WTC11 (cell line): ENCODE measurements around the gene VSIR. TPM values are rescaled to one million over a fixed set of nuclear protein-coding genes. Genes with fewer than 3 reads are reported as not detected.

Source experiments
- ATAC-seq: fragments of 200-7000 bp; cut with Tn5 transposase; 2 replicates; pipeline ENCODE4 v1.10.0; 2021; ENCODE audit warnings: mild to moderate bottlenecking, moderate library complexity
- CTCF ChIA-PET: fragments of 300-600 bp; sonication (Branson Sonifier 250); formaldehyde crosslinking; loops from one replicate; lab custom pipeline; 2021; ENCODE audit warnings: antibody characterized with exemption; lab: Charles Lee
- POLR2A ChIA-PET: fragments of 350-600 bp; sonication (Branson Sonifier 250); formaldehyde crosslinking; loops from one replicate; lab custom pipeline; 2021; ENCODE audit warnings: antibody characterized with exemption; lab: Charles Lee
- DNase-seq: peaks from one replicate; pipeline ENCODE4 v3.0.0; 2021; ENCODE audit warnings: low spot score
- H3K27ac Mint-ChIP-seq: 2 replicates; pipeline ENCODE4 v1.8.0; 2021; ENCODE audit warnings: mixed read lengths
- H3K27me3 Mint-ChIP-seq: 2 replicates; pipeline ENCODE4 v1.8.0; 2021; ENCODE audit warnings: low read depth, mild to moderate bottlenecking, moderate library complexity, mixed read lengths
- H3K36me3 Mint-ChIP-seq: 2 replicates; pipeline ENCODE4 v1.8.0; 2021; ENCODE audit warnings: mixed read lengths
- H3K4me1 Mint-ChIP-seq: 2 replicates; pipeline ENCODE4 v1.8.0; 2022; ENCODE audit warnings: mixed read lengths
- H3K4me3 Mint-ChIP-seq: 2 replicates; pipeline ENCODE4 v1.8.0; 2021; ENCODE audit warnings: mild to moderate bottlenecking, moderate library complexity, mixed read lengths
- H3K9me3 Mint-ChIP-seq: 2 replicates; pipeline ENCODE4 v1.8.0; 2021; ENCODE audit warnings: mixed read lengths
- ATF1 ChIP-seq: sonication (generic); formaldehyde crosslinking; IDR thresholded peaks from 2 replicates; pipeline ENCODE4 v1.8.1; 2023; ENCODE audit warnings: mild to moderate bottlenecking, moderate library complexity, missing genetic modification reagents
- ATF2 ChIP-seq: sonication (generic); formaldehyde crosslinking; IDR thresholded peaks from 2 replicates; pipeline ENCODE4 v1.8.1; 2022; ENCODE audit warnings: low read depth, missing genetic modification reagents, borderline replicate concordance
- CREB1 ChIP-seq: sonication (generic); formaldehyde crosslinking; IDR thresholded peaks from 2 replicates; pipeline ENCODE4 v1.8.0; 2023; ENCODE audit warnings: mild to moderate bottlenecking, missing genetic modification reagents
- E2F5 ChIP-seq: sonication (generic); formaldehyde crosslinking; IDR thresholded peaks from 2 replicates; pipeline ENCODE4 v1.8.1; 2022; ENCODE audit warnings: mild to moderate bottlenecking, moderate library complexity, missing genetic modification reagents
- ELF4 ChIP-seq: sonication (generic); formaldehyde crosslinking; IDR thresholded peaks from 2 replicates; pipeline ENCODE4 v1.8.1; 2022; ENCODE audit warnings: low read depth, mild to moderate bottlenecking, moderate library complexity, missing genetic modification reagents
- ERG ChIP-seq: fragments of 250-450 bp; sonication (Bioruptor Pico); IDR thresholded peaks from 2 replicates; pipeline ENCODE4 v1.8.0; 2021; ENCODE audit warnings: mild to moderate bottlenecking
- FOXK1 ChIP-seq: sonication (generic); formaldehyde crosslinking; IDR thresholded peaks from 2 replicates; pipeline ENCODE4 v1.8.0; 2022; ENCODE audit warnings: mild to moderate bottlenecking, moderate library complexity, missing genetic modification reagents
- GABPB1 ChIP-seq: sonication (generic); formaldehyde crosslinking; IDR thresholded peaks from 2 replicates; pipeline ENCODE4 v1.8.1; 2023; ENCODE audit warnings: mild to moderate bottlenecking, missing genetic modification reagents
- HMGXB4 ChIP-seq: sonication (generic); formaldehyde crosslinking; IDR thresholded peaks from 2 replicates; pipeline ENCODE4 v1.8.1; 2023; ENCODE audit warnings: mild to moderate bottlenecking, moderate library complexity, missing genetic modification reagents
- KAT7 ChIP-seq: sonication (generic); formaldehyde crosslinking; IDR thresholded peaks from 2 replicates; pipeline ENCODE4 v1.8.1; 2023; ENCODE audit warnings: missing genetic modification reagents, mild to moderate bottlenecking, borderline replicate concordance
- MAX ChIP-seq: sonication (generic); formaldehyde crosslinking; IDR thresholded peaks from 2 replicates; pipeline ENCODE4 v1.8.0; 2022; ENCODE audit warnings: mild to moderate bottlenecking, missing genetic modification reagents
- ZNF121 ChIP-seq: sonication (generic); formaldehyde crosslinking; IDR thresholded peaks from 2 replicates; pipeline ENCODE4 v1.8.0; 2023; ENCODE audit warnings: missing genetic modification reagents
- ZNF396 ChIP-seq: fragments of 250-450 bp; sonication (Bioruptor Pico); IDR thresholded peaks from 2 replicates; pipeline ENCODE4 v1.8.0; 2021; ENCODE audit warnings: mild to moderate bottlenecking, moderate library complexity, borderline replicate concordance
- ZNF416 ChIP-seq: fragments of 250-450 bp; sonication (Bioruptor Pico); IDR thresholded peaks from 2 replicates; pipeline ENCODE4 v1.9.0; 2021; ENCODE audit warnings: mild to moderate bottlenecking, inconsistent platforms
- ZNF423 ChIP-seq: fragments of 250-450 bp; sonication (Bioruptor Pico); IDR thresholded peaks from 2 replicates; pipeline ENCODE4 v2.1.2; 2022; ENCODE audit warnings: mild to moderate bottlenecking, moderate library complexity
- ZNF512 ChIP-seq: sonication (generic); formaldehyde crosslinking; IDR thresholded peaks from 2 replicates; pipeline ENCODE4 v1.8.1; 2022; ENCODE audit warnings: missing genetic modification reagents, borderline replicate concordance
- total RNA-seq: library from RNA; stranded (reverse); gene quantifications from 3 replicates; pipeline ENCODE4 v1.2.3, GENCODE V29; 2021

VSIR gene
- total RNA-seq, 1 experiment from 2014 or later, result 0.74 TPM

GRCh38 chr10:71719464-71720201, 53.7 kb downstream of the VSIR start, which contains the start of gene C10orf105:
Gene C10orf105, minus strand, starts transcription at chr10:71719778. Its CDS starts 3,441 bp downstream, at chr10:71716337.
- H3K9me3 Mint-ChIP-seq, result no peaks in the 10 kb centered on the region
- peak; percentile 56 for DNase-seq
- ChIA-PET POLR2A (no interaction called here), CTCF (interaction anchor here (0.6 to 5.6 kb wide), 9 partner anchors 8 to 401 kb away, joined by 3 to 33 read pairs (median 4); partner anchors contain the start of genes SLC29A3 and VSIR)
- H3K4me3 Mint-ChIP-seq, result no peak within 1 kb of the TSS
- ATAC-seq, result peak; percentile 79
- TF ChIP-seq FOXK1 (0 out of 2 replicates have a peak, but pooled peaks have one; percentile 26), HMGXB4 (CRISPR knock-in tag) (peak; percentile 34; the same call in 1 of the 2 replicates), ZNF423 (CRISPR knock-in tag) (no peak), ZNF396 (CRISPR knock-in tag) (0 out of 2 replicates have a peak, but pooled peaks have one; percentile 59)
- no peaks in the 10 kb centered on the region for H3K36me3 Mint-ChIP-seq
- H3K4me1 Mint-ChIP-seq, result peaks cover 9% of the 10 kb centered on the region
- peaks cover 3% of the 10 kb centered on the region; the same call in 1 of the 2 replicates for H3K27me3 Mint-ChIP-seq
- no peak within 1 kb of the TSS for H3K27ac Mint-ChIP-seq

GRCh38 chr10:71719042-71719441, 54.3 kb downstream of the VSIR start:
- TF ChIP-seq ZNF512 (CRISPR knock-in tag) (no peak), ATF2 (no peak), CREB1 (CRISPR knock-in tag) (no peak), ZNF121 (no peak), ERG (no peak)
- no peak overlapping the region for H3K27ac Mint-ChIP-seq
- H3K27me3 Mint-ChIP-seq, result peaks cover 3% of the 10 kb centered on the region; the same call in 1 of the 2 replicates
- H3K4me1 Mint-ChIP-seq, result peaks cover 10% of the 10 kb centered on the region
- ChIA-PET POLR2A (interaction anchor here (0.7 kb wide), 1 partner anchor 28 kb away, joined by 3 read pairs; no protein-coding TSS in a partner anchor), CTCF (interaction anchor here (1.1 to 5.6 kb wide), 8 partner anchors 8 to 110 kb away, joined by 3 to 33 read pairs (median 5); partner anchors contain the start of gene VSIR)
- DNase-seq, result no peak
- H3K36me3 Mint-ChIP-seq, result no peaks in the 10 kb centered on the region
- no peaks in the 10 kb centered on the region for H3K9me3 Mint-ChIP-seq
- no peak for ATAC-seq
- H3K4me3 Mint-ChIP-seq, result no peak overlapping the region

GRCh38 chr10:71718165-71718698, 55.1 kb downstream of the VSIR start:
- ATAC-seq (no peak), DNase-seq (no peak)
- no peaks in the 10 kb centered on the region for H3K9me3 Mint-ChIP-seq
- H3K36me3 Mint-ChIP-seq, result no peaks in the 10 kb centered on the region
- POLR2A ChIA-PET, result no interaction called here
- H3K27me3 Mint-ChIP-seq, result peaks cover 3% of the 10 kb centered on the region; the same call in 1 of the 2 replicates
- no peak overlapping the region for H3K27ac Mint-ChIP-seq
- no peak overlapping the region for H3K4me3 Mint-ChIP-seq
- TF ChIP-seq MAX (CRISPR knock-in tag), result no peak
- TF ChIP-seq ELF4 (CRISPR knock-in tag), result no peak
- TF ChIP-seq KAT7 (CRISPR knock-in tag), result no peak
- no peak for TF ChIP-seq GABPB1 (CRISPR knock-in tag)
- no peak for TF ChIP-seq E2F5 (CRISPR knock-in tag)
- no peak for TF ChIP-seq ZNF416 (CRISPR knock-in tag)
- TF ChIP-seq ATF1 (CRISPR knock-in tag), result no peak
- peaks cover 17% of the 10 kb centered on the region for H3K4me1 Mint-ChIP-seq
- CTCF ChIA-PET, result interaction anchor here (0.9 to 5.6 kb wide), 4 partner anchors 10 to 28 kb away, joined by 4 to 33 read pairs (median 18); no protein-coding TSS in a partner anchor
